ENCODE measurements around the gene SLC7A14. TPM values are rescaled to one million over a fixed set of nuclear protein-coding genes. Genes with fewer than 3 reads are reported as not detected.

SLC7A14 gene
- total RNA-seq, 1 experiment from 2014 or later = not detected

DNA sequence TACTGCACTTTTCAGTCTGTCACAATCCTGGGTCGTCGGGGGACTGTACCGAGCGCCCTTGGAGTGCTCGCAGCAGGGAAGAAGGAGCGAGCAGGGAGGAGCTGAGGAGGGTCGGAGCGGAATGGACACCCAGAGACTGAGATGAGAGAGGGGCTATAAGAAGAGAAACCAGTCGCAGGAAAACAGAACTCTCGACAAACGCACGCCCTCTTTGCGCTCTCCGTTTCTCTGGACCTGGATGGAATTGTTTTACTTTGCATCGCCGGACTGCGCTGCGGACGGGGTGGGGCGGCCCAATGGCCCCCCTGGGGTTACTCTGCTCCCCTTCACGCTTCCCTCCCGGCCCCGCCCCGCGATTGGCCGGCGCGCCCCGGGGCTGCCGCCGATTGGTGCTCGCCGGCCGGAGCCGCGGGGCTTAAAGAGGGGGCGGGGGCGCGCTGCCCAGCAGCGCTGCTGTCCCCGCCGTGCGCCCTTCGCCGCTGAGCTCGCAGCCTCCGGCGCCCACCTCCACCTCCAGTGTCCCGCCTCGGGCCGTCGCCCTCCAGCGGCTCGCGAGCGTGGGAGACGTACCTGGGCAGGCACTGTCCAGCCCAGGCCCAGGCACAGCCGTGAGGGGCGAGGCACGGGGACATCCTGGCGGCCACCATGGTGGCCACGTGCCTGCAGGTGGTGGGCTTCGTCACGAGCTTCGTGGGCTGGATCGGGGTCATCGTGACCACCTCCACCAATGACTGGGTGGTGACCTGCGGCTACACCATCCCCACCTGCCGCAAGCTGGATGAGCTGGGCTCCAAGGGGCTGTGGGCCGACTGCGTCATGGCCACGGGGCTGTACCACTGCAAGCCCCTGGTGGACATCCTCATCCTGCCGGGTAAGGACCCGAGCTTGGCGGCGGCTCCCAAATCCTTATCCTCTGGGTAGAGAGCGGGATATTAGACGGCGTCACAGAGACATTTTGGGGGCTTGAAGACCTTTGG is 167.2 kb downstream of the SLC7A14 start, which contains the start of gene CLDN11:
Gene CLDN11, plus strand, starts transcription at position 447 of the 977 bp plus-strand sequence. Its CDS starts 199 bp downstream, at position 646.
- no TSS peak for BruUV-seq (replicated peaks)
- H3K4me1 Mint-ChIP-seq (ENCODE audit: insufficient read depth, unreplicated experiment) = peaks cover 9% of the 10 kb centered on the region
- no peak within 1 kb of the TSS for H3K27ac Mint-ChIP-seq (ENCODE audit: low read depth, unreplicated experiment)
- POLR2A ChIA-PET = interaction anchor here (0.6 kb wide), 1 partner anchor 280 kb away, joined by 3 read pairs; no protein-coding TSS in a partner anchor
- DNase-seq (ENCODE audit: unreplicated experiment) = no peak
- H3K9me3 Mint-ChIP-seq (ENCODE audit: unreplicated experiment) = no peaks in the 10 kb centered on the region
- H3K27me3 Mint-ChIP-seq (ENCODE audit: insufficient read depth, unreplicated experiment) = no peaks in the 10 kb centered on the region
- TF ChIP-seq, protein P1, sequence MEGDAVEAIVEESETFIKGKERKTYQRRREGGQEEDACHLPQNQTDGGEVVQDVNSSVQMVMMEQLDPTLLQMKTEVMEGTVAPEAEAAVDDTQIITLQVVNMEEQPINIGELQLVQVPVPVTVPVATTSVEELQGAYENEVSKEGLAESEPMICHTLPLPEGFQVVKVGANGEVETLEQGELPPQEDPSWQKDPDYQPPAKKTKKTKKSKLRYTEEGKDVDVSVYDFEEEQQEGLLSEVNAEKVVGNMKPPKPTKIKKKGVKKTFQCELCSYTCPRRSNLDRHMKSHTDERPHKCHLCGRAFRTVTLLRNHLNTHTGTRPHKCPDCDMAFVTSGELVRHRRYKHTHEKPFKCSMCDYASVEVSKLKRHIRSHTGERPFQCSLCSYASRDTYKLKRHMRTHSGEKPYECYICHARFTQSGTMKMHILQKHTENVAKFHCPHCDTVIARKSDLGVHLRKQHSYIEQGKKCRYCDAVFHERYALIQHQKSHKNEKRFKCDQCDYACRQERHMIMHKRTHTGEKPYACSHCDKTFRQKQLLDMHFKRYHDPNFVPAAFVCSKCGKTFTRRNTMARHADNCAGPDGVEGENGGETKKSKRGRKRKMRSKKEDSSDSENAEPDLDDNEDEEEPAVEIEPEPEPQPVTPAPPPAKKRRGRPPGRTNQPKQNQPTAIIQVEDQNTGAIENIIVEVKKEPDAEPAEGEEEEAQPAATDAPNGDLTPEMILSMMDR (IDR thresholded peaks at IDR 0.05; ENCODE audit: unreplicated experiment) = no peak
- no peak within 1 kb of the TSS for H3K4me3 Mint-ChIP-seq (ENCODE audit: unreplicated experiment)
- H3K36me3 Mint-ChIP-seq (ENCODE audit: insufficient read depth, unreplicated experiment) = no peaks in the 10 kb centered on the region
- intact Hi-C loops (cut with micrococcal nuclease) = no loop called here
- CTCF ChIA-PET = interaction anchor here (2.0 to 15.5 kb wide), 3 partner anchors 78 to 430 kb away, joined by 7 to 435 read pairs (median 85); no protein-coding TSS in a partner anchor

DNA sequence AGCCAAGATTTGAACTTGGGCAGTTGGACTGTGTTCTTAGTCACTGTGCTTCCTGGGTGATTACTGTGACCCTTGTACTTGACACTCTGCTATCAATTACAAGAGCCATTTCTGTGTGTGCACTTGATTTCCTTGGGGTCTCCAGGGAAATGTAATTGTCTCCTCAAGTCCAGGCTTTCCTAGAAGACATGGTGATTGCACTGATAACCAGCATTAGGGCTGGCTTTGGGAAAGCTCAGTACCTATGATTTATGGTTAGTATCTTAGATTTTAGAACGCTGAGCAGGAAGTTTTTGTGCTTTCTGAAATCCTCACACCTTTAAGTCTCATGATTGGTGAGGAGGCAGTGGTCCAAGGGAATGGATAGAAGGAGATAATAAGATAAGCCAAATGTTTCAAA is 168.8 kb downstream of the SLC7A14 start:
- BruUV-seq (replicated peaks) = no TSS peak
- H3K27ac Mint-ChIP-seq (ENCODE audit: low read depth, unreplicated experiment) = no peak overlapping the region
- TF ChIP-seq, protein P1 (IDR thresholded peaks at IDR 0.05; ENCODE audit: unreplicated experiment) = no peak
- H3K4me1 Mint-ChIP-seq (ENCODE audit: insufficient read depth, unreplicated experiment) = peaks cover 9% of the 10 kb centered on the region
- intact Hi-C loops (cut with micrococcal nuclease) = no loop called here
- H3K27me3 Mint-ChIP-seq (ENCODE audit: insufficient read depth, unreplicated experiment) = no peaks in the 10 kb centered on the region
- H3K4me3 Mint-ChIP-seq (ENCODE audit: unreplicated experiment) = no peak overlapping the region
- CTCF ChIA-PET = interaction anchor here (0.6 to 15.5 kb wide), 8 partner anchors 10 to 432 kb away, joined by 3 to 435 read pairs (median 5); no protein-coding TSS in a partner anchor
- no peak for DNase-seq (ENCODE audit: unreplicated experiment)
- POLR2A ChIA-PET = interaction anchor here (0.7 to 1.2 kb wide), 3 partner anchors 272 to 665 kb away, joined by 3 to 5 read pairs (median 3); no protein-coding TSS in a partner anchor
- H3K36me3 Mint-ChIP-seq (ENCODE audit: insufficient read depth, unreplicated experiment) = no peaks in the 10 kb centered on the region
- no peaks in the 10 kb centered on the region for H3K9me3 Mint-ChIP-seq (ENCODE audit: unreplicated experiment)

DNA sequence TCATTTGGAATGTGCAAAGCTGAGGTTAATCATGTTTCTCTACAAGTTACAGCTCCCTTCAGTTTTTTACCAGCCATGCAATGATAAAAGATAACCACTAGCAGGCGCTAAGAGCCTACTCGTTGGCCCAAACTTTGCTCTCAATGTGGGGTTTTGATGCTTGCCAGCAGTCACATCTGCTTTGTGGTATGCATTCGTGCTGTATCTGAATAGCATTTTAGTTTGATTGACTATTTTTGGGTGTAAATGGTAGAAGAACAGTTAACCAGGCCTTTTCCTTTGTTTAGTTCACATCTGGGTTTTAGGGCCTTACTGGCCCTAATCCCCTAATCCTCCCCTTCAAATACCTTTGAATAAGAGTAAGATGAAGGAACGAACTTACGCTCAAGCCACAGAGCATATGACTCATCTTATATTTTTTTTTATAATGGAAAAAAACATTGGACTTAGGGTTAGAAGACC is 171.6 kb downstream of the SLC7A14 start:
- H3K4me3 Mint-ChIP-seq (ENCODE audit: unreplicated experiment) = no peak overlapping the region
- no TSS peak for BruUV-seq (replicated peaks)
- intact Hi-C loops (cut with micrococcal nuclease) = loop anchor here (1.0 to 5.0 kb wide), 5 partner anchors 85 to 552 kb away; no protein-coding TSS in a partner anchor
- peaks cover 9% of the 10 kb centered on the region for H3K4me1 Mint-ChIP-seq (ENCODE audit: insufficient read depth, unreplicated experiment)
- H3K9me3 Mint-ChIP-seq (ENCODE audit: unreplicated experiment) = no peaks in the 10 kb centered on the region
- H3K27me3 Mint-ChIP-seq (ENCODE audit: insufficient read depth, unreplicated experiment) = no peaks in the 10 kb centered on the region
- peak; percentile 78 for DNase-seq (ENCODE audit: unreplicated experiment)
- H3K36me3 Mint-ChIP-seq (ENCODE audit: insufficient read depth, unreplicated experiment) = no peaks in the 10 kb centered on the region
- ChIA-PET CTCF (interaction anchor here (0.6 to 15.5 kb wide), 57 partner anchors 9 to 443 kb away, joined by 3 to 435 read pairs (median 4); partner anchors contain the start of gene PHC3), POLR2A (interaction anchor here (0.7 to 6.6 kb wide), 8 partner anchors 27 to 455 kb away, joined by 3 to 63 read pairs (median 4); partner anchors contain the start of gene RPL22L1)
- H3K27ac Mint-ChIP-seq (ENCODE audit: low read depth, unreplicated experiment) = peak overlapping the region; percentile 39
- TF ChIP-seq, protein P1 (IDR thresholded peaks at IDR 0.05; ENCODE audit: unreplicated experiment) = peak; percentile 95
